ENCODE data around the gene UNC45B.

DNA sequence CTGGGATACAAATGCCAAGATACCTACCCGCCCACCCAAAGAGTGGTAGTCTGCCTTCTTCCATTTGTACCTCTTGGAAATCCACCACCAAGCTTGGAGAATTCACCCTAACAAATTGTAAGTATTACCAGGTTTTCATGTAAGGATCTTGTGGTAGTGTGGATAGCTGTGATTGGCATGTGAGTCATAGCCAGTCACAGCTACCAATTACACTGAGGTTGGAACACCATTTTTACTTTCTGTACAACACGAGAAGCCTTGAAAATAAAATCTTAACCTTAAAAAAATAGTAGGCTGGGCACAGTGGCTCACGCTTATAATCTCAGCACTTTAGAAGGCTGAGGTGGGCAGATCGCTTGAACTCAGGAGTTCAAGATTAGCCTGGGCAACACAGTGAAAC, 65.1 kb downstream of the UNC45B start:
- TF ChIP-seq POLR2A (IDR thresholded peaks at IDR 0.05; ENCODE audit: low read length), result no peak
- TF ChIP-seq GATA1 (IDR thresholded peaks at IDR 0.05; ENCODE audit: low read depth, low read length), result no peak

Data from erythroblast (primary cell).